GM19035 (cell line): Measurements from ENCODE around the gene MNDA.
A peak's percentile ranks its signal among the peaks of the same experiment; 100 is the strongest.

Experiments used
- ATAC-seq: cut with Tn5 transposase; IDR thresholded peaks from one replicate; pipeline ENCODE4 v1.9.1; 2021; ENCODE audit not compliant: unreplicated experiment

Gene MNDA

GRCh38 chr1:158830904-158831507, at the start of gene MNDA:
Gene MNDA (plus strand): TSS chr1:158831351. CDS start chr1:158842154, 10,803 bp downstream.
- ATAC-seq: peak; percentile 90

GRCh38 chr1:158793604-158794003, 37.5 kb upstream of the MNDA start:
- ATAC-seq: no peak

- no peak for ATAC-seq
Observed at GRCh38 chr1:158794247-158794646, 36.9 kb upstream of the MNDA start.

GRCh38 chr1:158798531-158798930, 32.6 kb upstream of the MNDA start:
- ATAC-seq: no peak

- ATAC-seq: no peak
Observed at GRCh38 chr1:158799689-158800088, 31.5 kb upstream of the MNDA start.

- no peak for ATAC-seq
Observed at GRCh38 chr1:158800526-158800925, 30.6 kb upstream of the MNDA start.

- ATAC-seq: no peak
Observed at GRCh38 chr1:158801396-158801795, 29.8 kb upstream of the MNDA start.

- no peak for ATAC-seq
Observed at GRCh38 chr1:158803678-158804077, 27.5 kb upstream of the MNDA start.

- no peak for ATAC-seq
Observed at GRCh38 chr1:158806916-158807536, 24.1 kb upstream of the MNDA start.

GRCh38 chr1:158809256-158809655, 21.9 kb upstream of the MNDA start:
- ATAC-seq: no peak

- ATAC-seq: no peak
Observed at GRCh38 chr1:158809862-158810261, 21.3 kb upstream of the MNDA start.

- no peak for ATAC-seq
Observed at GRCh38 chr1:158810311-158810710, 20.8 kb upstream of the MNDA start.

- no peak for ATAC-seq
Observed at GRCh38 chr1:158812336-158812735, 18.8 kb upstream of the MNDA start.

GRCh38 chr1:158813164-158813563, 18.0 kb upstream of the MNDA start:
- no peak for ATAC-seq

GRCh38 chr1:158814970-158815369, 16.2 kb upstream of the MNDA start:
- ATAC-seq: no peak

GRCh38 chr1:158818560-158818959, 12.6 kb upstream of the MNDA start:
- ATAC-seq: no peak

- peak; percentile 14 for ATAC-seq
Observed at GRCh38 chr1:158818975-158819431, 12.1 kb upstream of the MNDA start.

- peak; percentile 93 for ATAC-seq
Observed at GRCh38 chr1:158819461-158820443, 11.4 kb upstream of the MNDA start.

GRCh38 chr1:158821723-158822122, 9.4 kb upstream of the MNDA start:
- no peak for ATAC-seq

- peak; percentile 60 for ATAC-seq
Observed at GRCh38 chr1:158830074-158830677, 975 bp upstream of the MNDA start.

- ATAC-seq: no peak
Observed at GRCh38 chr1:158833264-158833663, 2.1 kb downstream of the MNDA start.
